ENCODE data around the gene USP15.
A peak's percentile ranks its signal among the peaks of the same experiment; 100 is the strongest.

Gene USP15
- 425 reads per million, percentile 97 among the genes with 10 or more reads in this experiment for total RNA-seq

DNA sequence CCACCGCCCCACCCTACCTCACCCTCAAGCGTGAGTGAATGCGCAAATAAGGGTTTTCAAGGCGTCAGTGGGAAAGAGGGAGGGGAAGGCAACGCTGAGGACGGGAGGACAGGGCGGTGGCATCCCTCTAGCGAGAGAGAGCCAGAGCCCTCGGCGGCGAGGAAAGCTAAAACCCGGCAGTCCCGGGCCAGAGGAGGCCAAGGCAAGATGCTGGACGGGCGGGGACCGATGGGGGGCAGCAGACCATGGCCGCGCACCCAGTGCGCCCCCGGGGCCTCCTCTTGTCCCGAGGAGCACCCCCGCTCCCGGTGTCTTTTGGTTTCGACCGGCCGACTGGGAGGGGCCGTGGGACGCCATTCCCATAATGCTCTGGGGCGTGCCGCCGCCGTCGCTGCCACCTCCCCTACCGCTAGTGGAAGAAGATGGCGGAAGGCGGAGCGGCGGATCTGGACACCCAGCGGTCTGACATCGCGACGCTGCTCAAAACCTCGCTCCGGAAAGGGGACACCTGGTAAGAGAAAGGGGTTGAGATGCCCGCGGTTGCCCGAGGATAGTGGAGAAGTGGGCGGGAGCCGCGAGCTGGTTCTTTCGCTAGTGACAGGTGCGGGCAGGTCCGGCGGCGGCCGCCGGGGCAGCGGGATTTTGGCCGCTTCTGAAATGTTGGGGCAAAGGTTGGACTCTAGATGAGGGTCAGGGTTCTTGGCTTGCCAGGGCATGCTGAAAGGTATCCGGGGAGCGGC is at the start of gene USP15:
USP15 (plus strand) TSS at position 412 of the 740 bp plus-strand sequence; CDS start at position 423, 11 bp downstream.
- DNase-seq = peak; percentile 92

DNA sequence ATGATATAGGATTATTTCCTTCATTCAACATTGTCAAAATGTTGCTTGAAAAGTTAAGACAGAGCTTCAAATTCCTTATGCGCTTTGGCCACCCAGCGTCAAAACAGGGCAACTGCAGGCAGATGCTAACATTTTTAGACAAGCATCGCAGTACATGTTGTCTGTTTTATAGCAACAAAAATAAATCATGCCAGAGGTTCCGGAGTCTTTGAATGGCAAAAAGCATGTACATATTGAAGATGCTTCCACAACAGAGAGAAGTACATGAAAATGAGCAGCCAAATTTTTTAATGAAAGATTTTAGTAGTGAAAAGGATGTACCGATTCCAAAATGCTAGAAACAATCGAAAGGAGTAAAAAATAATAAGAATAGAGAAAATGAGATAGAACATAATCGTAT is 49.8 kb upstream of the USP15 start:
- DNase-seq = peak; percentile 30

DNA sequence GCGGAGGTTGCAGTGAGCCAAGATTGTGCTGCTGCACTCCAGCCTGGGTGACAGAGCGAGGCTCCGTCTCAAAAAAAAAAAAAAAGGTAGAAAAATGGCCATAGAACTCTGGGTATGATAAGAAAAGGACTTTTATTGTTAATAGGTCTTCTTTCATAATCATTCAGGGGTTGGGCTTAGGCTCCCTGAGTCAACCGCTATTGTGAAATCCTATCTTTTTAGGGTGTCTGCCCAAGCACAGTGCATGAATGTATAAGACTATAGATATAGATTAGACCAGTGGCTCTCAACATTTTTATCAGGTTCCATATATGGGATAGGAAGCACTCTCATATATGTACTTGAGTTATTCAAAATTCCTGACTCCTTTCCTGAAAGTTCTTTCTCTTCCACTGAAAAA is 48.7 kb upstream of the USP15 start:
- no peak for DNase-seq

DNA sequence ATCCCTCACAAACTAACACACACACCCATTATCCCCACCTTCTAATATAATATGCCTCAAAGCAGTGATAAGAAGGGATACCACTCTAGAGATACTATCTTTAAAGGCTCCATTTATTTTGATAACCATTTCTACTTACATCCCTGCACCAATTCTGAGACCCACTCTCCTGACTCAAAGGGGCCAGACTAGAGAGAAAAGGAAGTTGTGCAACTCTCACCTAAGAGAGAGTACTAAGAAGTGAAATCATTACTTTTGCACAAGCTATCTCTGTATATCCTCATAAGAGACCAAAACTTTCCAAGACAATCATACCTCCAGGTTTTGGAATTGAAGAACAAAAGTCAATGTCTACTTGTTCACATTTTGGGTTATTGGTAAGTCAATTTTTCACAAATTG is 45.4 kb upstream of the USP15 start:
- DNase-seq = no peak

DNA sequence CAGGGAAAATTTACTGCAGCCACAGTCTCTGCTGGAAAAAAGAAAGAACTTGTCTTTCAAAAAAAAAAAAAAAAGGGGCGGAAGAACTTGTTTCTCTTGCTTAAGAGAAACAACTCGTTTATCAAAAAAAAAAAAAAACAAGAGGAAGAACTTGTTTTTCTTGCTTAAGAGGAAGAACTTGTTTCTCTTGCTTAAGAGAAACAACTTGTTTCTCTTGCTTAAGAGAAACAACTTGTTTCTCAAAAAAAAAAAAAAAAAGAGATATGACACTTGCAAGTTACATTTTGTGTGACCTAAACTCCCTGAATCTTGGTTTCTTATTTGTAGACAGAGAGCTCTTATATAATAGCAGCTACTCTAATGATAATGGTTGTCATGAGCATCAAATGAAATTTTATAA is 44.7 kb upstream of the USP15 start:
- DNase-seq = no peak

DNA sequence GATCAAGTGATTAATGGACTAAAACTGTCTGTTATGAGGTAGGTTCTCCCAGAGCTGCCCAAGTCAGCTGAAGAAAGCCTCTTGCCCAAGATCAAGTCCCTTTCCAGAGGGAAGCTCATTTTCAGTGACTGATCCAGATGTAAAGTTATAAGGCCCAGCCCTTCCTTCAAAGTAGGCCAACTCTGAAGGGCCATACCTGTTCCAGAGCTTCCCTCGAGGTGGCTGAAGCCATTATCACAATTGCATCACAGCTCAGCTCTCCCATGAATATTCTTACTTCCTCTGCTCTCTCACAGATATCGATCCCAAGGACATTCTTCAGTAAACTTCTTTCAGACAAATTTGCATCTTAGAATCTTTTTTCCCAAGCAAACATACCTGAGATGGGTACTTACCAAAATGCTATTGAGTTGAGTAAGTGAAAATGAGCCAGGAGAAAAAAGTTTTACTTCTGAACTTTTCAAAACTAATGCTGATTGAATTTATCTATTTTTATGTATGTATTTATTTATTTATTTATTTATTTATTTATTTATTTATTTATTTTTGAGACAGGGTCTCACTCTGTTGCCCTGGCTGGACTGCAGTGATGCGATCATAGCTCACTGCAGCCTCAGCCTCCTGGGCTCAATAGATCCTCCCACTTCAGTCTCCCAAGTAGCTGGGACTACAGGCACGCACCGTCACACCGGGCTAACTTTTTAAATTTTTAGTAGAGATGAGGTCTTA is 42.6 kb upstream of the USP15 start:
- no peak for DNase-seq

DNA sequence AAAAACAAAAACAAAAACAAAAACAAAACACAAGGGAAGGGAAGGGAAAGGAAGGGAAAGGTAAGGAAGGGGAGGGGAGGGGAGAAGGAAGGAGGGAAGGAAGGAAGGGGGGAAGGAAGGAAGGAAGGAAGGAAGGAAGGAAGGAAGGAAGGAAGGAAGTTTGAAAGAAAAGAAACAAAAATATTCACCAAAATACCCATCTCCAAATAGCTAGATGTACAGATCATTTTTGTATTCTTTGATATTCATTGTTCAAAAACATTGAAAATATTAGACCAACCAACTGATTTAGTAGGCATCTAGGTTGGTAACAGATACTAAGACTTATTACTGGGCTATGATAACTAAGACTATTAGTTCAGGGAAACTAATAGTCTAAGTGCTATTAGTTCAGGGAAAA is 39.1 kb upstream of the USP15 start:
- no peak for DNase-seq

DNA sequence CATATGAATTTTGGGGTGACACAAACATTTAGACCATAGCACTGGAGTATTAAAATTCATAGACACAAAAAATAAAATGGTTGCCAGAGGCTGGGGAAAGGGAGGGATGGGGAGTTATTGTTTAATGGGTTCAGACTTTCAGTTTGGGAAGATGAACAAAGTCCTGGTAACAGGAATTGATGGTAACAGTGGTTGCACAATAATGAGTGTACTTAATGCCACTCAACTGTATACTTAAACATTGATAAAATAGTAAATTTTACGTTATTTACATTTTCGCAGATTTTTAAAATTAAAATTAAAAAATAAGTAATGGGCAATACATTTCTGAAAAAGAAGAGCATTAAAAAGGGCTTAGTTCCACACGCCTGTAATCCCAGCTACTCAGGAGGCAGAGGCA is 35.6 kb upstream of the USP15 start:
- no peak for DNase-seq

DNA sequence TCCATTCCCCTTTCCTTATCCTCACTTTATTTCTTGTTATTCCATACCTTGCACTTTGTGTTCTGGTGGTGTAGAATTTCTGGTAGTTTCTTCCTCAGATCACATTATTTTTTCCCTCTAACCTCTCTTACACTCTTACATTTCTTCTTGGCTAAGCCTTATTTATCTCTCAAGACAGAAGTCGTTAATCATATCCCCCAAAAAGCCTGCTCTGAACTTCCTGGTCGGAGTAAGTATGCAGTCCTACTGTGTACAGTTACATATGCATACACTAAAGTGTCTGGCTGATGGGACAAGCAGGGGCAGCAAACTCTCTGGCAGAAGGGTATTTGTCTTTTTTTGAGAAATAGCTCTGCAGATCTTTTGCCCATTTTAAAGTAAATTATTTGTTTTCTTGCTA is 33.1 kb upstream of the USP15 start:
- no peak for DNase-seq

DNA sequence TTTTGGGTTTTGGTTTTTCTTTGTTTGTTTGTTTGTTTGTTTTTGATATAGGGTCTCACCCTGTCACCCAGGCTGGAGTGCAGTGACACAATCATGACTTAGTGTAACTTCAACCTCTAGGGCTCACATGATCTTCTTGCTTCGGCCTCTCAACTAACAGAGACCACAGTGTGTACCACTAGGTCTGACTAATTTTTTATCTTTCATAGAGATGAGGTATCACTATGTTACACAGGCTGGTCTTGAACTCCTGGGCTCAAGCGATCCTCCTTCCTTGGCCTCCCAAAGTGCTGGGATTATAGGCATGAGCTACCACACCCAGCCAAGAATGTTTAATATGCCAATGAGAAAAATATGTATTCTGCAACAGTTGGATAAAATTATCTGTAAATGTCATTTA is 29.6 kb upstream of the USP15 start:
- DNase-seq = no peak

DNA sequence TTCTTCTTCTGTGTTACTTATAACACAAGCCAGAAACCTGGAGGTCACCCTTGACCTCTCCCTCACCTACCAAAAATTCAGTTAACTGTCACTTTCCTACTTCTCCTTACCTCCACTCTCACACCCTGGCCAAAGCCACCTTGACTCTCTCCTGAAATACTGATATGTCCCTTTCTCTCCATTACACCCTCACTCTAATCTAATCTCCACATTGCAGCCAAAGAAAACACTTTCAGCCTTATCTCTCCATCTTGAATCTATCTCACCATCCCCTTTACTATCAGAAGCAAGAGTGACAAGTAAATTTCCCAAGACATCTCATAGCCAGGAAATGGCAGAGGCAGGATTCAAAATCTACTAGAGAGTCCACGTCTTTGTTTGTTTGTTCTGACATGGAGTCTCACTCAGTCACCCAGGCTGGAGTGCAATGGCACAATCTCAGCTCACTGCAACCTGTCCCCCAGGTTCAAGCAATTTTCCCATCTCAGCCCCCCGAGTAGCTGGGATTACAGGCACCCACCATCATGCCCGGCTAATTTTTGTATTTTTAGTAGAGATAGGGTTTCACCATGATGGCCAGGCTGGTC is 28.0 kb upstream of the USP15 start:
- DNase-seq = no peak

DNA sequence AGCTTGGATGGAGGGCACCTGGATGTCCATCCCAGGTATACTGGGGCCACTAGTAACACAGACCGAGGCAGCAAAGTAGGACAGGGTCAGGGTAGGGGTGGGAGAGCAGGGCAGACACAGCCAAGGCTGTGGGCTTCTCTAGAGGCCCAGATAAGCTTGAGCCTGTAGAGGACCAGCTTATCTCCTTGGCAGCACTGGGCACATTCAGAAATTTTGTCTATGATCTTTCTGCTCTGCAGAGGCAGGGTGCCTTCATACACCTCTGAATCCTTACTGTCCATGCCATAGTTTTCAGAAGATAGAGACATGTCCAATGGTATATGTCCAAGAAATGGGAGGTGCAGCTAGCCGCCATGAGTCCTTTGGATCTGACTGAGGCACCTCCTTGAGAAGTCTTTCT is 26.4 kb upstream of the USP15 start:
- DNase-seq = no peak

DNA sequence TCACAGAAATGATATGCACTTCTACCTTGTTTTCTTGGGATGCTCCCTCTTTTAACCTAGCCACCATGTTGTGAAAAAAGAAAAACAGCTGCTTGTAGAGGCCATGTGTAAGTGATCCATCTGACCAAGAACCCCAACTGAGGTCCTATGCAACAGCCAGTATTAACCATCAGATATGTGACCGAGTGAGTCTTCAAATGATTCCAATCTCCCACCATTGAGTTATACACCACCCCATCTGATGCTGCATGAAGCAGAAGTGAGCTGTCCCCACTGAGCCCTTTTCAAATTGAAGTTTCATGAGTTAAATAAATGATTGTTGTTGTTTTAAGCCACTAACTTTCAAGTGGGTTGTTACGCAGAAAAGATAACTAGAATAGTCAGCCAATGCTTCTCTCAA is 20.6 kb upstream of the USP15 start:
- DNase-seq = no peak

DNA sequence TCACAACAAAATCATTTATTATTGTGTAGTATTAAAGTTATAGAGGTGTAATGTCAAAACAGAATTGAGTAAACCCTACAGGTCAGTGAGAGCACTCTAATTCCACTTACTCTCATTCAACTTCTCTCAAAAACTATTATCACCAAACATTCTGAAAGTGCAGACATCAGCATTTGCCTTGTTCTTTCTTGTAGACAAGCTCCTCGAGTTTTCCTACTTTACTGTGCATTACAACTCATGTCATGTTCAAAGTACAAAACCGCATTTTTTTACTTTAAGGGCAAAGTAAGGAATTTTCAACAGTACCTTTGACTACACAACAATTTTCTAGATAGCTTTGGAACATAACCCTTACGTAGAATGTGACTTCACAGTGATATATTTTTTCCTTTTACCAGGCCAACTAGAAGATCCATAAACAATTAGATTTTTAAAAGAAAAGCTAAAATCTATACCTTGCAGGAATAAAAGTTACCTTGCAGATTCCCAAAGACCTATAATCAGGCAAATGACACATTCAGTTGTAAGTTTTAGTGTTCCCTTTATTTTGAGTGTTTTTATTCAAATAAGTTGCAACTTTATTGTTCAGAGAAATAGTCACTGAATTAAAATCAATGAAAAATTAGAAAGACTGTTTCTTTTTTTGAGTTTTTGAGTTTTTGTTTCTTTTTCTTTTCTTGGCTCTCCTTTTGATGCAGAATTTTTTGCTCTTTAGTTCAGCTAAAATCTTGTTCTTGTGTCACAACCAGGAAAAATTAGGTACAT is 12.7 kb upstream of the USP15 start:
- no peak for DNase-seq

DNA sequence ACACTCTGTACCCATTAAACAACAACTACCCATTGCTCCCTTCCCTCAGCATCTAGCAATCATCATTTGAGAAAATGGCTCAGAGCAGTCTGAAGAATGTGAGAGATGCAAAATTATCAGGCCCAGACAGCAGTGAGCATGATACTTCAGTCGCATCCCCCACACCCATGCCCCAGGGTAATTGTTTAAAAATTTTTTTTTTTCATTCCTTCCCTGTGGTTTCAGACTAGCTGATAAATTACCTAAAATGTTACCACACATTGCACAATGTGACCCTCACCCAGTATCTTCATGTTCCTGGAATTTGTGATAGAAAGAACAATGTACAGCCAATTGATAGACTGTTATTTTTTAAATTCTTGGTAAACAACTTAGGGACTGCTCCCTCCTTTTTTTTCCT is 11.3 kb upstream of the USP15 start:
- no peak for DNase-seq

DNA sequence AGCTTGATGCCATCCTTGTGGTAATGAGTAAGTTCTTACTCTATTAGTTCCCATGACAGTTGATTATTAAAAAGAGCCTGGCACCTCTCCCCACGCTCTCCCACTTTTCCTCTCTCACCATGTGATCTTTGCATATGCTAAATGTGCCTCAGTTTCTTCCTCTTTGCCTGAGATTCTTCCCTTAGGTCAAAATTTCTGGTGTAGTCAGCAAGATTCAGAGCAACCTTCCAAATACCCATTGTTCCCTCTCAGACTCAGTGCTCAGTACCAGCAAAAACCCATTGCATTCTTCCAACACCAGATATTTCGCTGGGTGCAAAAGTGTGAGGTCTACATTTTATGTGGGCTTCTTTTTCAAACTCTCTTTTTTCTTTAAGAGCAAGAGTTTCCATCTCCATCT is 10.8 kb upstream of the USP15 start:
- no peak for DNase-seq

DNA sequence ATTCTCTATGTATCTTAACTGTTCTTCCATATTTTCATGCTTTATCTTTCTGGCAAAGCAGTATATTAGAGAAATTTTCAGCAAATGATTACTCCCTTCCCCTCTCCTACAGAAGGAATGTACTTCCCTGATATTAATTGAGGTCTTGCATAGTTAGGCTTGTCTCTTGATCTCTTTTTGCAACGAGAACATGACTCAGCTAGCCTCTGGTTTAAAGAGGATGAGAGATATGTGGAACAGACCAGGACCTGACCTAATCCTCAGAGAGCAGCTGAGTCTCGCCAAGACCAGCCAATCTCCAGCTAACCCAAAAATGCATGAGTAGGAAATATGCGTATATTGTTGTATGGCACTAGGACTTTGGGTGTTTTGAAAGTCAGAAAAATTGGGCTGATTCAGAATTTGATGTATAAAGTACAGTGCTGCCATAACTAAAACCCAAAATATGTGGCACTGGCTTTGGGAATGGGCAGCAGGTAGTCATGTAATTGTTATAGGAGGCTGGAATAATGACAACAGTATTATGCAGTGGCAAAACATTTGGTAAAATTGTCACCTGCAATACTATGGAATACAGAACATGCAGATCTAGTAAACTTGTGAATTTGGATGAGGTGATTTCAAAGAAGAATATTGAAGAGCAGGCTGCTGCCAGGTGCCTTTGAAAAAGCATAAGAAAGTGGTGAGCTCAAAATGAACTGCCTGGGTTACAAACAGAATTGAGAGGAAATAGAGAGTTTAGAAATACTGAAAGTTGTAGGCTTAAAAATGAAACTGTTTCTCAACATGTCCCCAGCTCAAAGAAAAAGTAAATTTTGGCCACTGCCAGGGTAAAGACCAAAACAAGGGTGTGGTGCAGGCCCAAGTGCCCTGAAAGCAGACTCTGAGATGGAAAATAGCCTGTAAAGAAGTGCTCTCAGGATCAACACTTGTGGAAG is 9.3 kb upstream of the USP15 start:
- no peak for DNase-seq

DNA sequence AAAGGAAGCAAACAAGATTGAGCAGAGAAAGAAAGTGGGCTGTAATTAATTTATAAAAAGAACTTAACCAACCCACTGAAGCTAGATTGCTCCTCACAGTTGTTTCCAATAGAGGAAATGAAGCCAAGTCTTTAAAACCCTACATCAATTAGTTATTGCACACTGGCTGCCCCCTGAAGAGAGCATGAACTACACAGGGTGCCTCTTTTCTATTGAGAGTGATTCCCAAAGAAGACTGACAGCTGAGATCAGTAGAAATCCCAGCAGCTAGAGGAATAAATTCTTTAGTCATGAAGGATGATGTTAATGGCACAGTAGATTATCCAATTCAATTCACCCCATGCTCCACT is 8.6 kb upstream of the USP15 start:
- DNase-seq = no peak

DNA sequence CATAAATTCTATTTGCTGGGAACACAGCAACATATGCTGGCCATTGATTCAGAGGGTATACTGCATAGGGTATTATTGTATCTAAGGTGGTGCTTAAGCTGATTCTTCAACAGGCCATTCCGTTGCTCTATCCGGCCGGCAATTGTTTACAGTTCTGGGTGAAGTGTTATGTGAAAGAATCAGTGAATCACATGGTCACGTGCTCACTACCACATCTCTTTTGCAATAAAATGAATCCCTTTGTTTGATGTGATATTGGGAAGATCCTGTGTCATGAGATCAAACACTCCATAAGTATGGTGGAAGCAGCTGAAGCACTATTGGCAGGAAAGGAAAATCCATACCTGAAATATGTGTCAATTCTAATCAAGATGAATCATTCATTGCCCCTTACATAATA is 7.6 kb upstream of the USP15 start:
- DNase-seq = no peak

DNA sequence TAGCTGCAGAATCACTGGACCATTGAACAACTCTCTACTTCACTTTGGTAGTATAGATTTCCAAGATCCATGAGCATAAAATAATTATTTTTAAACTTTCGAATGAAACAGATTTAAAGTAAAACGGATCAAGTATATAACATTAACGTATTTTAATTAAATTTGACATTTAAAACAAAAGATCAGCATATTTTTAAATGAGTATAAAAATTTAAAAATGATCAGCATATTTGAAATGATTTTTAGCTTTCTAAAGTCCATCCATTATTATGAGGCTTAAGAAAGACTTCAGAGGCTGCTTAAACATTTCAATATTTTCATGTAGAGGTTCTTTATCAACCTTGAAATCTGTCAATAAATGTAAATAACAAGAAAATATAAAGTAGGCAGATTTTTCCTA is 5.2 kb upstream of the USP15 start:
- DNase-seq = no peak

DNA sequence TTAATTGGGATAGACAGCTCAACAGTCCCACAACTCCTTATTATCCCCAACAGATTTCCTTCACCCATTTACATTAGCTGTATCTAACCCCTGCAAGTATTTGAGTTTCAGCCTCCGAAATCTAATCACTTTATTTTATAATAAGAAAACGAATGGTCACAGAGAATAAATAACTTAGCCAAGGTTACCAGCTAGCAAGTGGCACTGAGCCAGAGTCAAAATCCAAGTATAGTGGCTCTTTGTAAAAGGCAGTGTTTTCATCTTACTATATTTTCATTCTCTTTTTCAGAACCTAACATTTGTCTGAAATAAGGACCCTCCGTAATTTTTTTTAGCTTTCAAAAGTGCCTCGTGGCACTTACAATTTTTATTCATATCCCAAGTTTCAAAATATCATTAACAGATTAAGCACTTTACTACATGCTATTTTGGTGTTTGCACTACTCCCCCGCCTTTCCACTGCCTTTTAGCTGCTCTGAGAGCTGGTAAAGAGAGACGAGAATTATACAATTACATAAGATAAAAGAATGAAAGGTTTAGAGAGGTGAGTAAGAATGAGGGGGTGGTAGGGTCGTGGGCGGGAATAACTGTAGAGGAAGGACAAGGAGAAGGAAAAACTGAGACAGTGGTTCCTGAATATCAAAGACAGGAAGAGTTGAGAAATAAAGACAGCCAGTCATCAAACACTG is 3.7 kb upstream of the USP15 start:
- no peak for DNase-seq

DNA sequence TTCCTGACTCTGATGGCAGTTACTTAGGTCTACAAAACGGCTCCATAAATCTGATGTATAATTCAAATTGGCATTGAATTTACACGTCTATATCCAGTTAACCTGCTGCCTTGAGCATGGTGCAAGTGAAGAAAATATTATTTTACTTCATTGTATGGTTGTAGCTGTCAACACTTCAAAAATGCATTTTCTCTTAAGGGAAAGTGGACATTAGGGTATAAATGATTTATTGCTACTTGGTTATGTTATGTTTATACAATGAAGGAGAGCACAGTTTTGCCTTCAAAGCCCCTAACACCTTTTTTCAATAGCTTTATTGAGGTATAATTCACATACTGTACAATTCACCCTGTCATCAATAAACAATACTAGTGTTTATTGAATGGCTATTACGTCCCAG is 2.0 kb upstream of the USP15 start:
- DNase-seq = no peak

Measured in effector CD4-positive, alpha-beta T cell (primary cell).